IPS-18c (cell line): ENCODE data around the gene TANC1.

ENCODE experiments used
- H3K4me3 ChIP-seq: 2 replicates; pipeline ENCODE4 v1.7.0; 2013; ENCODE audit warnings: low read depth, mild to moderate bottlenecking, low read length, moderate library complexity; ENCODE audit not compliant: insufficient read depth
- H3K9me3 ChIP-seq: one replicate; pipeline ENCODE4 v1.6.1; 2013; ENCODE audit warnings: mild to moderate bottlenecking, low read length, moderate library complexity; ENCODE audit not compliant: control insufficient read depth, insufficient read depth

TANC1 gene

DNA sequence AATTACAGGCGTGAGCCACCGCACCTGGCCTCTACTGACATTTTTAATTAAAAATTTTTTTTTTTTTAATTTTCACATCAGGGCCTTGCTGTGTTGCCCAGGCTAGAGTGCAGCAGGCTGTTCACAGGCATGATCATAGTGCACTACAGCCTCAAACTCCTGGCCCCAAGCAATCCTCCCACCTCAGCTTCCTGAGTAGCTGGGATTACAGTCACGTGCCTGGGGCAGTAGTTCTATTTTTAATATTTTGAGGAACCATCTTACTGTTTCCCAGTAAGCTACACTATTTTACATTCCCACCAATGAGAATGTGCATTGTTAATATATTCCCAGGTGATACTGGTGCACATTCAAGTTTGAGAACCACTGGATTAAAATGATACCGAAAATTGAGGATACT lies 225.4 kb downstream of the TANC1 start:
- no peak overlapping the region for H3K4me3 ChIP-seq
- no peaks in the 10 kb centered on the region for H3K9me3 ChIP-seq

DNA sequence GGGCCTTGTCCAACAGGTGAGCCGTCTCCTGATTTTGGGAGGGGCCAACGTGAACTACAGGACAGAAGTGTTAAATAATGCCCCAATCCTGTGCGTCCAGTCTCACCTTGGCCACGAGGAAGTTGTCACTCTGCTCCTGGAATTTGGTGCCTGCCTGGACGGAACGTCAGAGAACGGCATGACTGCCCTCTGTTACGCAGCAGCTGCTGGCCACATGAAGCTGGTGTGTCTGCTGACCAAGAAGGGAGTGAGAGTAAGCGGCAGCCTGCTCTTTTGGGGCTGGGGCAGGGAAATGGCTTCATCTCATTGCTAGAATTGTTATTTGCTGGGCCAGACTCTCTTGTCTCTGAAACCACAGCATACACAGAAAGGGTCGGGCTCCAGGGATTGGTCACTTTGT lies 225.8 kb downstream of the TANC1 start:
- no peaks in the 10 kb centered on the region for H3K9me3 ChIP-seq
- no peak overlapping the region for H3K4me3 ChIP-seq

DNA sequence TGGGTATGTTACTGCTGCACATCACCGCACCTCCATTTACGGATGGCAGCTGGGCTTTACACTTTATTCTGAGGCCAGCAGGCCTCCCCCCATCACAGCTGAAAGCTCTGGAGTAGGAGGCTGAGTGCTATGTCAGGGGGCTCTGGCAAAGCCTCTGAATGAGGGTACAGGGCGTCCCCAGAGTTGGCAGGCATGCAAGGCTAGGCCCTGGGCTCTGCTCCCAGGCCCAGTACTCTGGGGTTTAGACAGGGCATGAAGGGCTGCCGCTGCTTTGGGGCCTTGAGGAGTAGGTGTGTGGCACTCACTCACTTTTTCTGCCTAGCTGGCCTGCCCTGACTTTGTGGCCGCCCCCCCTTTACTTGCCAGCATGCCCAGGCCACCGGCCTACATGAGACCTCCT lies 227.3 kb downstream of the TANC1 start:
- Histone ChIP-seq H3K4me3 (no peak overlapping the region), H3K9me3 (no peaks in the 10 kb centered on the region)

DNA sequence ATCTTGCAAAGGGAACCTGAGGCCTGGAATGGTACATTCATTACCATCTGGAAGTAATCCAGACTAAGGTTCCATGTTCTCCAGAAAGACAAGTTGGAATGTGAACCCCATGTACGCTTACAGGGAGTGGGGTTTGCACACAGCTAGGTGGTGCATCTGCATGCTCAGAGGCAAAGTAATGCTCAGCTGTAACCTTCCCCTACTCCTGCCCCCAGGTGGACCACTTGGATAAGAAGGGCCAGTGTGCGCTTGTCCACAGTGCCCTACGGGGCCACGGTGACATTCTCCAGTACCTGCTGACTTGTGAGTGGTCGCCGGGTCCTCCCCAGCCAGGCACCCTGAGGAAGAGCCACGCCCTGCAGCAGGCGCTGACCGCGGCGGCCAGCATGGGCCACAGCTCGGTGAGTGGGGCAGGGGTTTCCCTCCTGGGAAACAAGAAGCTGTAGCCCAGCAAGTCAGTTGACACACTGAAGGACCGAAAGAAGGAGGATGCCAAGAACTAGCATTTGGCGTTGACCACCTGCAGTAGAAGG lies 228.0 kb downstream of the TANC1 start:
- Histone ChIP-seq H3K4me3 (no peak overlapping the region), H3K9me3 (no peaks in the 10 kb centered on the region)

DNA sequence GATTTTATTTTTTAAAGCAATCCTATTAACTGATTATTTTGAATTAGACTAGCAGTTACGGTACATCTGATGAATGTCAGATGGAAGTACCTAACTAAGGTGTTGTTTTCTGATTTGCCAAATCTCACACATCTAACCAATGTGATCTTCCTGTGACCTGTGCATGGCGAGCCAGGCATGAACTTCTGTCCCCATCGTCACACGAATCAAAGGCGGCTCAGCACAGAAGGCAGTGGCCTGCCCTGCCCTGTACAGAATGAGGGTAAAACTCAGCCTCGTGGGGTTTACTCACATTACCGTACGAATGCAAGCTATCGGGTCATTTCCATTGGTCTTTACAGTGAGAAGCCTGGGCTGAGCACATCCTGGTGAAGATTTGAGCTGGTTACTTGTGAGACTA lies 230.8 kb downstream of the TANC1 start:
- H3K9me3 ChIP-seq = no peaks in the 10 kb centered on the region

DNA sequence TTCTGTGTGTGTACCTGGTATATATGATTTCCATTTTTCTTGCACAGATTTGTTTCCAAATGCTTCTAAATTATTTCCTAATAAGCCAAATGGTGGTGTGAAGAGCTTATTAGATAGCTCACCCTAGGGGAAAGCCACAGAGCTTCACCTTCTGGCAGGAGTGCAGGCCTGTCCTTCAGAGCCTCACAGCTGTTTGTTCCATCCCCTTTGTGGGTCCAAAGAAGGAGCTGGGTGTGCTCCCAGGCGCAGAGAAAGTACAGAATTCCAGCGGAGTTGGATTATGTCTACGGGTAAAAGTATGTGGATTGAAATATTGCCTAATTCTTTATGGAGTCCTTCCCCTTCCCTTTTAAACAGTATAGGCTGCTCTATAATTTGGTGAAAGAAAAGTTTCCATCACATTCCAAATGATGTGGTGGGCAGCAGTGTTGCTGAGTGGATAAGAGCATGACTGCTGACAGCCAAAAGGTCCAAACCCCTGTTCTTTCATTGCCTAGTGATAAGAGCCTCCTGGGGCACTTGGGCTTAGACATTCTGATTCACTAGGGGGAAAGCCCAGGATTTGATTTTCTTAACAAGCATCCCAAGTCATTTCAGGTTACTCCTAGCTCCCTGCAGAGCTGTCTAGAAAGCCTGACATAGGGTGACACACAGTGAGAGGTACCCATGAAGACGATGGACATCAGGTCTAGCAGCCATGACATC lies 231.5 kb downstream of the TANC1 start:
- Histone ChIP-seq H3K4me3 (no peak overlapping the region), H3K9me3 (no peaks in the 10 kb centered on the region)

More for the DNA sequence above, 230.8 kb downstream of the TANC1 start:
- no peak overlapping the region for H3K4me3 ChIP-seq

DNA sequence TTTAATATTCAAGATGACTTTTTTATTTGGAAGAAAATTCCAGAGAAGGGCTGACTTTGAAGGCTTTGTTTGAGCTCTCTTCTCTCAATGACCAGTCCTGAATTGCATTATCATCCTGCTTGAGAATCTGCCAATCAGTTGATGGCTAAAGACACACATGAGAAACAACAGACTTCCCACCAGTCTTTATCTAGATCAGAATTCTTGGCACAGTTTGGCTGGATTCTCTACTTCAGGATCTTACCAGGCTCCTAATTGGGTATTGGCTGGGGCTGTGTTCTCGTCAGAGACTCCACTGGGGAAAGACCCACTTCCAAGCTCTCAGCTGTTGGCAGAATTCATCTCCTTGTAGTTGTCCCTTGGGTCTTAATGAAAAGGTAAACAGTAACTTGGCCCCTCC lies 232.1 kb downstream of the TANC1 start:
- Histone ChIP-seq H3K9me3 (no peaks in the 10 kb centered on the region), H3K4me3 (no peak overlapping the region)

DNA sequence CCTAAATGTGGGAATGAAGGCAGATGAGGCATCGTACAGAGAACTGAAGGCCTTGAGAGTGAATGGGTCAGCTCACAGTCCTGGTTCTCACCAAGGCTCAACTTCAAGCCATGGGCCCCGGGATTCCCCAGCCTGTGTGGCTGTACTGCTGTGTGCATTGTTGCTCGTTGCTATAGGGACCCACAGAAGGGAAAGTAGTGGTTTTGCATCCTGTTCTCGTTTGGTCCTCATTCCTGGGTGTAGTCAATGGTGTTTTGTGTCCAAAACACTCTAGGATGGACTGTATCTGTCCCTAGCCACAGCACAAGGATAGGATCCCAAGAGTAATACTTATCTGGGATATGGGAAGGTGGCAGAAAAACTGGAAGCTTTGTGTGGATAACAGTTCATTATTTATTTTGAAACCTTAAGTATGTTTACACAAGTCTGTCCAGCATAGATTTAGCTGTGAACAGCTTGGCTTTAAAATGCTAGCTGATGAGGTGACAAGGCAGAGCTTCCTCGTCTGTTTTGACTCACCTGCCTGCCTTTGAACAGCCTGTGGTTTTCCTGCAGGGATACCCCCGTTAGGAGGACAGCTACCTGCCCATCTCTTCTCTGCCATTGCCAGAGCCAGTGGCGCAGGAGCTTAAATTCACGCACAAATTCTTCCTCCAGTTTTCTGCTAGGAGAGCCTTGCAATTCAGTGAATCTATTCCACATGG lies 233.1 kb downstream of the TANC1 start:
- no peak overlapping the region for H3K4me3 ChIP-seq
- H3K9me3 ChIP-seq = no peaks in the 10 kb centered on the region

DNA sequence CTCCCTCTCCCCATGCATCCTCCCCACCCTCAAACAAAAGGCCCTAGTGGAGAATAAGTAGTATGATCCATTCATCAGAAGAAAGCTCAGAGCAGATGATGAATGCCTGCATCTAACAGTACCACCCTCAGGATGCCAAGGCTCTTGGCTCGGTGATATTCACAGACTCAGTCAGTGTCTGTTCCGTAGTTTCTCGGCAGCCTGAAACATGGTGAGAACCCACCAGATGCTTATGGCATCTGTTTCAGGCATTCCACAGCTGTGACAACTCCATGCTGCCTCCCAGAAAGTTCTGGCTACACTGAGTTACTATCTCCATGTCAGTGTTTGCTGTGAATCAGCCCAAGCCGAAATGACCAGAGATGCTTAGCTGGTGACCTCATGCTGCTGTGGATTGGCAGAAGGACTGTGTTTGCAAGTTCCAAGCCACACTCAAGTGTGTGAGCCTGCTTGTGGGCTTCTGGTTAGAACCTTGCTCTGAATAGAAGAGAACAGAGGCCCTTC lies 234.2 kb downstream of the TANC1 start:
- H3K4me3 ChIP-seq = no peak overlapping the region
- H3K9me3 ChIP-seq = no peaks in the 10 kb centered on the region

DNA sequence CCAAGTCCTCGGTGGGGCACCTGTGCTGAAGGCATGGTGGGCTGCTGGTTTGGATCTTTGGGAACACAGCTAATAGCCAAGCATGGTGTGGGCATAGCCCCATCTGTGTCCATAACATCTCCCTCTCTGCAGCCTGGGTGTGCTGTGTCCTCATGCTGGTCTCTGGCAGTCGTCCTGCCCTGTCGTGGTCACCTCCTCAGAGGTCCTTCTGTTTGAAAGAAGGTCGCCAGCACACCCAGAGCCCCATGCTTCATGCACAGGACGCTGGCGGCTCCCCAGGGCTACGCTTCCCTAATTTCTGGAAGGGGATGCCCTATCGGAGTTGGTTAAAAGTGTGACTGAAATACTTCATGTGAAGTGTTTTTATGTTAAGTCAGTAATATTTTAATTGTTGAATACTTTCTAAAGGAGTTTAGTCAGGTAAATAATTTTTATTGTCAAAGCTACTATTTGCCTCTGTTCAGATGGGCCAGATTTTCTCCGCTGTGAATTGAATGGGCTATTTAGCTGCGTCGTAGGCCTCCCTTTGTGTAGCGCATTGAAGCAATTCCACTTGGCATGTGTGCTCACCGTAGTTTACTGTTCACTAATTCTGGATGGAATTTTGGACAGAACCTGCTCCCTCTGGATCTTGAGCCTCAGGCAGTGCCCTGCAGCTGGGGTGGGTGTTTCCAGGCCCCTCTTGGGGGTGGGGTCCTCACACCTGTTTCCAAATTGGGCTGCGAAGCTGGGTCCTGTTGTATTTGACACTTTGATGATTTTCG lies 236.1 kb downstream of the TANC1 start:
- Histone ChIP-seq H3K4me3 (no peak overlapping the region), H3K9me3 (no peaks in the 10 kb centered on the region)

DNA sequence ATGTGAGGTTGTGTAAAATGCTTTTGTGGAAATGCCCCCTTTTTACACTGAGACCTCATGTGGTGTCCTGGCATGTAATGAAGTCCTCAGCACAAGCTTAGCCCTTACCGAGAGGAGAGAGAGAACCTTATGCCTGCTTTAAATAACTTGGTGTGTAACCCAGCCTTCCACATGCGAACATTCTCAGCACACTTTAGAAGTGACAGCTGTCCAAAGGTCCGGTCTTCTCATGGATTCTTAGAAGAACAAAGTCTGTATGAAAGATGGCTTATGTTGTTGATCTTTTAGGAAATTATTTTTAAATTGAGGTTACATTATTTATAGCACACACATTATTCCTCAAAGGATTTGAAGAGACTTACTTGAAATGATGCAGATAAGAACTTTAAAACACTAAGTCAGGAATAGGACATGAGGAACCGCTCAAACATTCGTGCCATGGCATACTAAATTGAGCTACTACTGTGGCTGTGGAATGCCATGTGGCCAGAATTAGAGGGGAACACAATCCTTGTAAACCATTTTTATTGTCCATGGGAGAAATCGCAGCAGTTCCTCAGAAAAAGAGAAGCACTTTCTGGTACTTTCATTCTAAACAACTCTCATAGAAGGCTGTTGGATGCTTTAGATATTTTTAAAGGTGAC lies 238.4 kb downstream of the TANC1 start:
- H3K9me3 ChIP-seq = peaks cover under 1% of the 10 kb centered on the region

DNA sequence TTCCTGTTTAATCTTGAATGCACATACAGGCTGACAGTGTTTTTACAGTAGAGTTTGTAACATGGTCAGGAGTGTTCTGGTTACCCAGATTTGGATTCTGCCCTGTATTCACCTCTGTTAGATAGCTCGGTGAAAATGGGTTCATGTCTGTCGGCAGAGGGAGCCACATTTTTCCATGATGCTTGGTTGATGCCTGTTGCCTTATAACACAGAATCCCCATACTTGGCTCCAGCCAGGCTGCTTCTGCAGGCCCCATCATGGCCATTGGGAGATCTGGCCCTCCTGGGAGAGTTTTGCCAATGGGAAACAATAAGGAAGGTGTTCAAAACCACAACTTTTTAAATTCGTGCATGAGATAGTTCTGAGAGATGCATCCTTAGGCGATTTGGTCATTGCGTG lies 240.0 kb downstream of the TANC1 start:
- Histone ChIP-seq H3K4me3 (no peak overlapping the region), H3K9me3 (peaks cover 3% of the 10 kb centered on the region)

More for the DNA sequence above, 238.4 kb downstream of the TANC1 start:
- no peak overlapping the region for H3K4me3 ChIP-seq

DNA sequence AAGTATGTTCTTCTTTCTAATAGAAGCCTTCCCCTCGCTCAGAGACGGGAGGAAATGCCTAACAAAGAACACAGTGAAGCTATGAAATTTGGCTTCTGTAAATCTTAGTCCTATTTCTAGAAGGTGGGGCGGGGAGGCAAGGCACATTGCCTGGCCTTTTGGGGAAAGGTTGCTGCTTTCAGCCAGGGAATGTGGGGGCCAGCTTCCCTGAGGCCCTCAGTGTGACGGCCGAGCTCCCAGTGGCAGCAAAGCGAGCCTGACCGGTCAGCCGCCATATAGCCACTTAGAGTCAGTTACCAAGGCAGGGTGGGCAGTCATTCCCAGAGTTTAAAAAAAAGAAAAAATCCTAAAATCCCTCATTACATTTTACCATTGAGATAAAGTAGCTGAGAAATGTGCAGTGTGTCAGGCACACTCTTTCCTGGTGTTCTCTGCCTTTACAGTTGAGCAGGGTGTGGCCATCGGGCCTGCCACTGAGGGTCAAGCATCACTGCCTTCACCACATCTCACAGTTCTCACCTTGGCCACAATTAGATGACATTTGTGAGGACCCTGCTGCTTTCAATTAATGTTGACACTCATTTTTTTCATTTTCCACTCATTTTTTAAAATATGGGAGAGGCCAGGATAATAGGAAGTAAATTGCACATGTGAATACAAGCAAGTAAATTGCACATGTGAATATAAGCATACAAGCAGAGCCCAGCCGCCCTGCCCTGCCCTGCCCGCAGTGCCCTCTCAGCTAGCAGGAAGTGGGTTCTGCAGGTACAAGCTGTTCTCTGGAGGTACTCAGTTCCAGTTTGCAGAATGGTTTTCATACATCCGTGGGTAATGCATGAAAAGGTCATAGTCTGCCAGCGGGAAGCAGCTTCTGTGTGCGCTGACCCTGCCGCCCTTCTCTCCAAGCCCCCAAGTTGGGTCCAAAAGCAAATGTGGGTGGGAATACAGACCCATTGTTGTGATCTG lies 241.2 kb downstream of the TANC1 start:
- Histone ChIP-seq H3K4me3 (no peak overlapping the region), H3K9me3 (peaks cover 3% of the 10 kb centered on the region)

DNA sequence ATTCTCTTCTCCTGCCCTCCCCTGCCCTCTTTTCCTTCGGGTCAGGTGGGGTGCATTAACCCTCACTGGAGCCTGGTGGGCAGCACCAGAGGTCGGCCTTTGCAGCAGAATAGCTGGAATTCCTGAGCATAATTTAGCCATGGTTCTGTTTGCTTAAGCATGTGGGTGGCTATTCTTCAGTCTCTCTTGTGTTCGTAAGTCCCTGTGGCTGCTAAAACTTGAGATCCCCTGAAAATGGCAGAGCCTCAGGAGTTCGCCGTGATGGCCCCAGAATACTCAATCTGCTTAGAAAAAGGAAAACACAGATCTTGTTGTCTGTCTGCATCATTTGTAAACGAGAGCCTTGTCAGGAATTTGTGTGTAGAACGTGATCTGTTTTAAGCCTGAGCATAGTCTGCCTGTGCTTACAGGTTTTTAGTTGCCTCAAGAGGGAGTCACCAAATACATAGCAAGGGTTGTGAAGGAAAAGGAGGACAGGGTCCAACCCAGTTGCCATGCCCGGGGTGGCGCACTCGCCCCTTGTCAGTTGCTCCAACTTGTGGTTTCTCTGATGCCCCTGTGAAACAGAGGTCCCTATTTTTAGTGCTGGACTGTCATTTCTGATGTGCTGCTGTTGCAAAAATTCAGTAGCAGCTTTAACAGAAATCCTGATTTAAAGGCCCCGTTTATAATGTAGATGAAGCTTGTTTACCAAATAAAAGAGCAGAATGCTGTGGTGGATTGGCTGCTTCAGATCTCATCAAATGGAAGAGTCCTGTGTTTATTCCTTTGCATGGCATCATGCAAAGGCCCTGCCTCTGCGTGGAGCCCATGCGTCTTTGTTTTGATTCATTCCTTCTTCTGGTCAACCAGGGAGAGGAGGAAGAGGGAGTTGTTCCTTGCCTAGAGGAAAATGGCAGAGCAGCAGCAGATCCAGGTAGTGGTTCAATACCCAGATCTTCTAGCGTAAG lies 243.3 kb downstream of the TANC1 start:
- peaks cover 3% of the 10 kb centered on the region for H3K9me3 ChIP-seq
- H3K4me3 ChIP-seq = no peak overlapping the region

DNA sequence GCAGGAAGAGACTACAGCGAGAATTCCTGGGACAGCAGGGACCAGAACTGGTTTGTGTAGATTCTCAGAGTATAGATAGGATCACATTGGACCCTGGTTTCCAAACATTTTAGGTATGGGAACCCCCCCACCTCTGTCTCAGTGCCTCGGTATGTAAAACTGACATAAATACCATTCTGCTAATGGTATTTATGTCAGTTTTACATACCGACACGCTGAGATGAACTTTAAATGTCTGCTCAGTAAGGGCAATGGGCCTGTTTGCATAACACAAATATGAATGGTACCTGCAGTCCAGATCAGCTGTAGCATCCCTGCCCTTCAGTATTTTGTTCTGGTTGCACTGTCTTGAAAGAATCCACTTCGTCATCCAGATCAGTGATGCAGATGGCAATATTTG lies 244.9 kb downstream of the TANC1 start:
- H3K4me3 ChIP-seq = no peak overlapping the region
- H3K9me3 ChIP-seq = peaks cover 3% of the 10 kb centered on the region
